ENCODE data around the gene ST8SIA4. TPM values are rescaled to one million over a fixed set of nuclear protein-coding genes. Genes with fewer than 3 reads are reported as not detected.

ST8SIA4 gene
- total RNA-seq, 3 donors from 2014 or later = 27.2 to 38.4 (median 36.9) TPM

DNA sequence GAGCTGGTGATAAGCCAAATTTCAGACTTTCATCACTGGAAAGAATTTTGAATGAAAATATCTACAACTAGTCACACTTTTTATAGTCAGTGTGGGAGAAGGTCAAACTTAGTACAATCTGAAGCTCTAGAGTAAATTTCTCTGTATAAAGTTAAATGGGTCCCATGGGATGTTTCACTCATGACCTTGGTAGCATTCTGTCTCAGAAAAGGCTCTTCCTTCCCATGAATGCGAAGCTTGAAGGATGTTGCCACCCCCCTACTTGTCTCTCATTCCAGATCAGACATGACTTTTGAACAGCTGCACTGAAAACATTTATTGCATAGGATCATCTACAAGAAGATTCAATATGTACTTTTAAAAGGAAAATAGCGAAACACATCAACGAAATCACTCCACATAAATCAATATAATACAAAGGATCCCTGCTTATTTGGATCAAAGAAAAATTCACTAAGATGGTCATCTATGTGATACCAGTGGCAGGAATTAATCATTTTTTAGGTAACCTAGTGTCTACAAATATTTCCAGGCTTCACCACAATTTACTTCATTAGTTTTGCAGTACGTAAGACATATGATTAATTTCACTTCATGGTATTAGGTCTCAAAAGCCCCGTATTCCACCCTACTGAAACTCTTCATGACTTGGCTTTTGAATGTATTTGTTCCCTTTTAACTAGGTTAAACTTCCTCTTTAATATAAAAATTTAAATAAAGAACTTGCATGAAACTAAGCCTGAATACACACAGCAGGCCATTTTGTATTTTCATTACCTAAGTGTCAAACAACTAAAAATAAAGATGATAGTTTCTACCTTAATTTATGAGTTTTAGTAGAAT is 4.4 kb downstream of the ST8SIA4 start:
- H3K27me3 Mint-ChIP-seq (ENCODE audit: low read depth) = no peaks in the 10 kb centered on the region
- ATAC-seq (no peak), DNase-seq (no peak)
- peaks cover 54% of the 10 kb centered on the region for H3K4me1 Mint-ChIP-seq (ENCODE audit: low read depth)
- H3K4me3 Mint-ChIP-seq = peak overlapping the region; percentile 98
- H3K9me3 Mint-ChIP-seq = no peaks in the 10 kb centered on the region
- H3K36me3 Mint-ChIP-seq (ENCODE audit: insufficient read depth) = peaks cover 37% of the 10 kb centered on the region

DNA sequence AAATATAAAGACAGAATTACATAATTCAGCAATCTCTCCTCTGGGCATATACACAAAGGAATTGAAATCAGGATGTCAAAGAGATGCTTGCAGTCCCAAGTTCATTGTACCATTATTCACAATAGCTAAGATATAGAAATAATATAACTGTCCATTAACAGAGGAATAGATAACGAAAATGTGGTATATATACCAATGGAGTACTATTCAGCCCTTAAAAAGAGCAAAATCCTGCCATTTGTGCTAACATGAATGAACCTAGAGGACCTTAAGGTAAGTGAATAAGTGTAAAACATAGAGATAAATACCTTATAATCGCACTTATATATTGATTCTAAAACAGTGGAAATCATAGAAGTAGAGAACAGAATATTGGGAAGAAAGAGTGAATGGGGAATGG is 7.0 kb downstream of the ST8SIA4 start:
- Mint-ChIP-seq H3K9me3 (no peaks in the 10 kb centered on the region), H3K27me3 (ENCODE audit: low read depth) (no peaks in the 10 kb centered on the region), H3K4me3 (no peak overlapping the region), H3K4me1 (ENCODE audit: low read depth) (peaks cover 65% of the 10 kb centered on the region), H3K36me3 (ENCODE audit: insufficient read depth) (peaks cover 37% of the 10 kb centered on the region)
- no peak for DNase-seq
- ATAC-seq = no peak

DNA sequence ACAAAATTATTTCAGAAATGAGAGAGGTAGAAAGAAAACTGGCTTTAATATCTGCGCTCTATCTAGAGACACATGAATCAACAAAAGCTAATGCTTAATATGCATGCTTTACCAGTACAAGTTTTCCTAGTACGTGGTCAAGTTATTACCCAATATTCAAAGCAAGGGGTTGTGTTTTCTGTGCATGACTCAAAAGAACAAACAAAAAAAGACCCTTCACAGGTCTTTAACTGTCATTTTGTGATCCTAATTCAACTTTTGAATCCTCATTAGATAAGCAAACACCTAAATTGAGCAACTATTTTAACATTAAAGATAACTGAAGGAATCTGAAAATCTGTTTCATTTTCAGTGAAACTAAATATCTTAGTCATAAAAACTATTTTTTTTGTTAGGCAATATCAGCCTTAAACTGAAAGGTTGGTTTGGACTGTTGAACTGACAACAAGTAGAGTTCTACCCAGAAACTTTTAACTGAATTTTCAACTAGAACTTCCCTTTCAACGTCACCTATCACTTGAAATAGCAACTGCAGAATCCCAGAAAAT is 12.5 kb downstream of the ST8SIA4 start:
- H3K36me3 Mint-ChIP-seq (ENCODE audit: insufficient read depth) = peaks cover 23% of the 10 kb centered on the region
- DNase-seq (no peak), ATAC-seq (peak; percentile 70 to 71)
- no peaks in the 10 kb centered on the region for H3K27me3 Mint-ChIP-seq (ENCODE audit: low read depth)
- H3K9me3 Mint-ChIP-seq = no peaks in the 10 kb centered on the region
- peak overlapping the region; percentile 65 for H3K4me3 Mint-ChIP-seq
- H3K4me1 Mint-ChIP-seq (ENCODE audit: low read depth) = peaks cover 68% of the 10 kb centered on the region

DNA sequence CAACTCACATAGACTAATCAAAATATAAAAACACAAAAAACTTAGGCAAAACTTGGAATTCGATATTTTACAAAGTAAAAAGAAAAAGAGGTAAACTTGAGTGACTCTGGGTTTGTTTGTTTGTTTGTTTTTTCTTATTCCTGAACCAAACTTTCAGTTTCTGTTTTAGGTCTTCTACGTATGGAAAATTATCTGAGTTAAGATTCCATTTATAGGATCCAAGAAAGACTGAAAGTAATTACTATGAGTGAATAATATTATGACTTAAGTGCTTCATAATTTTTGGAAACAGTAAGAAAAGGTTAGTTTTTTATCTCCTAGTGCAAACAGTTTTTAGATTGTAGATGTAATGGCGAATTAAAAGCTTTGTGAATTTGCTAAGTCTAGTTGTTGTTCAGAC is 13.2 kb downstream of the ST8SIA4 start:
- no peaks in the 10 kb centered on the region for H3K27me3 Mint-ChIP-seq (ENCODE audit: low read depth)
- H3K36me3 Mint-ChIP-seq (ENCODE audit: insufficient read depth) = peaks cover 20% of the 10 kb centered on the region
- H3K4me3 Mint-ChIP-seq = peak overlapping the region; percentile 65
- DNase-seq (no peak), ATAC-seq (no peak)
- peaks cover 65% of the 10 kb centered on the region for H3K4me1 Mint-ChIP-seq (ENCODE audit: low read depth)
- H3K9me3 Mint-ChIP-seq = no peaks in the 10 kb centered on the region

DNA sequence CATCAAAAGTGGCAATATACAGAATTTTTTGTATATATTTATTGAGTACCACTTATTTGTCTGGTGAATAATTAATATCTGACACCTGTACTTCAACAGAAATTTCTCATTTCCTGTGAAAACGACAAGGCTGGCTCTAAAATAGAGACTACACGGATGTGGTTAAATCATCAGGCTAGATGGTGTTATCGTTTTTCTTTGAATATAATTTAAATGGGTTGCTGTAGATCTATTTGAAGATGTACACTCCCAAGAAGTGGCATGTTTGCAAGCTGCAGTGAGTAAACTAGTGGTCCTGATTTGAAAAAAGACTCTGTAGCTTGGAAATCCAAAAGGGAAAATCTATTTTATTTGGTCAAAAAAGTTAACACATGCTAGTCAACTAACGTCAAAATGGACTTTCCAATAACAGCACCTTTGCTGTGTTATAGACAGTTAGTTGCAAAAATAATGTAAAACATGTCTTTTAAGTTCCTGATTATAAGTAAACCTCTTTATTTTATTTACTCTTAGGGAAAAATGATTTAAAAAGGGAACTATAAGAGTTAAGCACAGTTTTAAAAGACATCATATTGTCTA is 13.8 kb downstream of the ST8SIA4 start:
- no peaks in the 10 kb centered on the region for H3K9me3 Mint-ChIP-seq
- ATAC-seq (peak; percentile 58 to 69), DNase-seq (no peak)
- peaks cover 19% of the 10 kb centered on the region for H3K36me3 Mint-ChIP-seq (ENCODE audit: insufficient read depth)
- peak overlapping the region; percentile 62 for H3K4me3 Mint-ChIP-seq
- peaks cover 64% of the 10 kb centered on the region for H3K4me1 Mint-ChIP-seq (ENCODE audit: low read depth)
- H3K27me3 Mint-ChIP-seq (ENCODE audit: low read depth) = no peaks in the 10 kb centered on the region

DNA sequence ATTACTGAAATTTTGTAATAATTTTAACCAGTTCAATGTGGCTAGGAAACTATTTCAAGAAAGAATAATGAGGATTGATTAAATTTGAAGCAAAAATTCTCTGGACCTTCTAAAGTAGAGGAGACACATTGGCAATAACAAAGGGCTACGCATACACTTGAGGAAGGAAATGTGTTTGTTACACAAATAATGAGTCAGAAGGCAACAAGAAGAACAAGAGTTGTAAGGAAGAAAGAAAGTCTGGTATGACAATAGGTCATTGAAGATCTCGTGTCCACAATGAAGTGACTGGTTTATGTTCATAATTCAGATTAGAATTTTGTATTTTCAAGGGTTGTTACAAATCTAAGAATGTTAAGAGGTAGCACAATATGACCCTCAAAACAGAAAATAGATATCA is 25.8 kb downstream of the ST8SIA4 start:
- peaks cover 3% of the 10 kb centered on the region for H3K9me3 Mint-ChIP-seq
- ATAC-seq (no peak), DNase-seq (no peak)
- peaks cover 44% of the 10 kb centered on the region for H3K4me1 Mint-ChIP-seq (ENCODE audit: low read depth)
- H3K36me3 Mint-ChIP-seq (ENCODE audit: insufficient read depth) = peaks cover 46% of the 10 kb centered on the region
- H3K27me3 Mint-ChIP-seq (ENCODE audit: low read depth) = no peaks in the 10 kb centered on the region
- H3K4me3 Mint-ChIP-seq = no peak overlapping the region

DNA sequence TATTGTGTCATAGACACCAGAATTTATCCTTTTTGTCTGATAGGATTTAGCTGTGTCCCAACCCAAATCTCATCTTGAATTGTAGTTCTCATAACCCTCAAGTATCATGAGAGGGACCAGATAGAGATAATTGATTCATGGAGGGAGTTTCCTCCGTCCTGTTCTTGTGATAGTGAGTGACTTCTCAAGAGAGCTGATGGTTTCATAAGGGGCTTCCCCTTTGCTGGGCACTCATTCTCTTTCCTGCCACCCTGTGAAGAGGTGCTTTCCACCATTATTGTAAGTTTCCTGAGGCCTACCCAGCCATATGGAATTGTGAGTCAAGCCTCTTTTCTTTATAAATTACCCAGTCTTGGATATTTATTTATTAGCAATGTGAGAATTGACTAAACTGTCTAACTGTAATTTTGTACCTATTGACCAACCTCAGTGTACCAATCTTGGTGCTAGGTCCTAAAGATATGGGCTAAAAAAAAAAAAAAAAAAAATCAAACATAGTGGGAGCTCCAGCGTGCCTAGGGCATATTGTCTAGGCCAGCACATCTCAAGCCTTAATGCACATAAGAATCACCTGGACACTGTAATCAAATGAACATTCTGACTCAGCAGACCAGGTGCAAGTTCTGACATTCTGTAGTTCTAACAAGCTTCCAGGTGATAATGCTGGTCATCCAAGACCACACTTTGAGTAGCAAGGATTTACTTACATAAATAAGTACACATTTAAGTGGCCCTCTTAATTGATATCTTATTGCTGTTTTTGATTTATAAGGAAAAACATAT is 30.5 kb downstream of the ST8SIA4 start:
- peaks cover 39% of the 10 kb centered on the region for H3K36me3 Mint-ChIP-seq (ENCODE audit: insufficient read depth)
- DNase-seq = no peak
- peaks cover 3% of the 10 kb centered on the region for H3K9me3 Mint-ChIP-seq
- peaks cover 43% of the 10 kb centered on the region for H3K4me1 Mint-ChIP-seq (ENCODE audit: low read depth)
- ATAC-seq = peak; percentile 96 to 97
- H3K27me3 Mint-ChIP-seq (ENCODE audit: low read depth) = no peaks in the 10 kb centered on the region
- no peak overlapping the region for H3K4me3 Mint-ChIP-seq

DNA sequence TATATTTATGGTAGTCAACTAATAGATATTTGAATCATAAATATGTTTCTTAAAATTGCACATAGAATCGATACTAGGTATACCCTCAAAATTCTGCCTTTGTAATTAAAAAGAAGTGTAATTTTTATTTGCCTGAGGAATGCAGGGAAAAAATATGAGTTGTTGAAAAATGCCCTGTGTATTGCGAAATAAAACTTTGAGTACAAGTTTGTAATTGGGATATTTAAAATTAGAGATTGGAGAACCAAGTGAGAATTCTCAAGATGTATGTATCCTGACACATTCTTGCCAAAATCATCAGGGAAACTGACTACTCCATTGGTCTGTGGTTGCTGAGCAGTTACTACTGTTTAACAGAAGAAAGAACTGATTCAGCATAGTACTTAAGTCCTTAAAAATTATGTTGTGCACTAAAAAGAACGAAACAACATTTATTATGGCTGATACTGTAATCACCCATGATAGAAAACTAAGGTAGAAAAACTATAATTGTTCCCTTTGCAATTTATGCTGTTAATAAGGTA is 36.0 kb downstream of the ST8SIA4 start:
- Mint-ChIP-seq H3K9me3 (peaks cover 3% of the 10 kb centered on the region), H3K27me3 (ENCODE audit: low read depth) (no peaks in the 10 kb centered on the region), H3K4me3 (no peak overlapping the region), H3K36me3 (ENCODE audit: insufficient read depth) (peaks cover 36% of the 10 kb centered on the region), H3K4me1 (ENCODE audit: low read depth) (peaks cover 41% of the 10 kb centered on the region)
- ATAC-seq (no peak), DNase-seq (no peak)

DNA sequence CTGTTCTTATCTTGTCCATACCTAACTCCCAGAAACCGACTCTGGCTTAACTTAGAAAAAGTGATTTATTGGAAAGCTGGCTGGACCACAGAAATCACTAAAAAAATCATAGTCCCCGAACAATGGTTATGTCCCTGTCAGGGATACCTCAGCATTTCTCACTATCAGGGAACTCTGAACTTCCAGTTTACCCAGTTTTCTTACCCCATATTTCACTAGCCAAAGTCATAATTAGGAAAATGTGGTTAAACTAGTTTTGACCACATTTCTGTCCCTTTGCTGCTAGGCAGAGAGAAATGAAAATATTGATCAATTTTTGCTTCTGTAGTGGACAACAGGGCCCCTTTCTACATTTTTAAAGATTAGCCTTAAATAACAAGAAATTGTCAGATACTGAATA is 38.2 kb downstream of the ST8SIA4 start:
- Mint-ChIP-seq H3K9me3 (peaks cover 3% of the 10 kb centered on the region), H3K4me3 (no peak overlapping the region), H3K36me3 (ENCODE audit: insufficient read depth) (peaks cover 32% of the 10 kb centered on the region), H3K27me3 (ENCODE audit: low read depth) (no peaks in the 10 kb centered on the region), H3K4me1 (ENCODE audit: low read depth) (peaks cover 54% of the 10 kb centered on the region)
- DNase-seq (no peak), ATAC-seq (no peak)

DNA sequence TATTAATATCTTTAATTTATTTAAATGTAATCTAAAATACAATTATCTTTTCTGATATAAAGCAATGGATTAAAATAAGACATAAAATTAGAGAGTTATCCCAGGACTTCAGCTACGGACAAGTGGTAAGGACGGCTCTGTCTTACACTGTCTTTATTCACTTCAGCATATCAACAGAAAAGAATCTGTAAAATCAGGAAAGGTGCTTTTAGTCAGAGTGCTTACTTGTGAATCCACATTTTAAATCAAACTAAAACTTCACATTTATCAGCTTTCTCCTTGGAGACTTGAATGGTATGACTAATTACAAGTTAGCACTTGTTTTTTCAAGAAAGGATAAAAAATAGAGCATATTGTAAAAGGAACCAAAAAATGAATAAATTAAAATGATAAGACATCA is 39.3 kb downstream of the ST8SIA4 start:
- DNase-seq (no peak), ATAC-seq (peak in 1 of 2 donors; percentile 25)
- Mint-ChIP-seq H3K9me3 (peaks cover 3% of the 10 kb centered on the region), H3K4me3 (no peak overlapping the region), H3K4me1 (ENCODE audit: low read depth) (peaks cover 59% of the 10 kb centered on the region), H3K27me3 (ENCODE audit: low read depth) (no peaks in the 10 kb centered on the region), H3K36me3 (ENCODE audit: insufficient read depth) (peaks cover 31% of the 10 kb centered on the region)

DNA sequence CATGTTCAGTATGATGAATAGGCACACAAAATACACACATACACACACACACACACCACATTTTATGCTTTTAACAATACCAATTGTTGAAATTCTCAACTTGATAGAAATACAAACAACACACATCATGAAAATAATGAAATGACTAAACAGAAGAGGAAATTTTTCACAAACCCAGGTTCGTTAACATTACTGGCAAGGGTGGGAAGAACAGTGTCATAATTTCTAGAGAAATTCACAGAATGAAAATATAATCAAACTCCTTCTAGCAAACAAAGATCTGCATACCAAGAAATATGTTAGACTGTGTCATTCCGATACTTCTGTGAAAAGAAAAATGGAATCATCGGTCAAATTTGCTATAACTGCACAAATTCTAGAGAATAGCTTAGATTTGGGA is 41.9 kb downstream of the ST8SIA4 start:
- H3K4me3 Mint-ChIP-seq = no peak overlapping the region
- ATAC-seq = peak; percentile 72 to 73
- peaks cover 34% of the 10 kb centered on the region for H3K36me3 Mint-ChIP-seq (ENCODE audit: insufficient read depth)
- no peaks in the 10 kb centered on the region for H3K27me3 Mint-ChIP-seq (ENCODE audit: low read depth)
- H3K4me1 Mint-ChIP-seq (ENCODE audit: low read depth) = peaks cover 56% of the 10 kb centered on the region
- no peak for DNase-seq
- peaks cover 3% of the 10 kb centered on the region for H3K9me3 Mint-ChIP-seq

DNA sequence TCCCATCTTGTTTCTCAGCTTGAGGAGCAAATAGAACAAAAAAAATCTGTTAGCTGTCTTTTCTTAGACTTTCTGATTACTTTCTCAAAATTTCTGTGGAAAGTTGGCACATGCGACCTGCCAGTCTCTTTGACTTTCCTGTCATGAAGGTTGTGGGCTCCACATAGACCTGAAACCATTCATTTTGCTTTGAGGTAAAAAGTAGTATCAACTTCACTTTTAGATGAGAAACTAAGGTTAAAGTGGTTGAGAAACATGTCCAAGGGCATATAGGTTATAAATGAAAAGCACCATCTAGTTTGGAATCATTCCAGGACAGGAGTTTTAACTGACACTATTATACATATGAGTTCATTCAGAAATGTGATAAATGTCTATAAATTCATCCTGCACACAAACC is 42.7 kb downstream of the ST8SIA4 start:
- Mint-ChIP-seq H3K9me3 (peaks cover 2% of the 10 kb centered on the region), H3K4me1 (ENCODE audit: low read depth) (peaks cover 53% of the 10 kb centered on the region), H3K36me3 (ENCODE audit: insufficient read depth) (peaks cover 32% of the 10 kb centered on the region), H3K27me3 (ENCODE audit: low read depth) (no peaks in the 10 kb centered on the region), H3K4me3 (no peak overlapping the region)
- ATAC-seq (peak; percentile 59), DNase-seq (no peak)

DNA sequence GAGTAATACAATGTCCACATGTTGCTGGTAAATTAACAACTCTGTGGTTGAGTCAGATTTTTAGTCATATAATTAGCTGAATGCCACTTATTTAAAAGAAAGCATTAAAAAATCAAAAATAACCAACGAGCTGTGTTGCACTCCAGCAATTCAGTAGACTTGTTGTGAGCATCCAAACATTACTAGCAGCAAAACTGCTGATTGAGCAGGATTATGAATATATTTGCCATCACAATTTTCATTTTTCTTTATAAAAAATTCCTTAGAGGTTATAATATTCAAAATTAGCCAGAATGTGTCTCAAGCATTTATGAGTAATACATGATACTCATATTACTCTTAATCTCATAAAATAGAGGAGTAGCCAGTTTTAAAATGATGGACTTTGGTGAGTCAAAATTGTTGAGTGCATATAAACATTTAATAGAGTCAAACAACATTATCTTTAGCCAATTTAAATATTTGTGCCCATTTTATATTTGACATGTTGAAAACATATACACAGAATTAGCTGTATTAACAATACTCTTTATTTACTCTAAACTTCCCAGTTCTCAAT is 44.0 kb downstream of the ST8SIA4 start:
- Mint-ChIP-seq H3K4me1 (ENCODE audit: low read depth) (peaks cover 57% of the 10 kb centered on the region), H3K36me3 (ENCODE audit: insufficient read depth) (peaks cover 32% of the 10 kb centered on the region), H3K9me3 (no peaks in the 10 kb centered on the region), H3K27me3 (ENCODE audit: low read depth) (no peaks in the 10 kb centered on the region), H3K4me3 (no peak overlapping the region)
- ATAC-seq = no peak
- DNase-seq = no peak

DNA sequence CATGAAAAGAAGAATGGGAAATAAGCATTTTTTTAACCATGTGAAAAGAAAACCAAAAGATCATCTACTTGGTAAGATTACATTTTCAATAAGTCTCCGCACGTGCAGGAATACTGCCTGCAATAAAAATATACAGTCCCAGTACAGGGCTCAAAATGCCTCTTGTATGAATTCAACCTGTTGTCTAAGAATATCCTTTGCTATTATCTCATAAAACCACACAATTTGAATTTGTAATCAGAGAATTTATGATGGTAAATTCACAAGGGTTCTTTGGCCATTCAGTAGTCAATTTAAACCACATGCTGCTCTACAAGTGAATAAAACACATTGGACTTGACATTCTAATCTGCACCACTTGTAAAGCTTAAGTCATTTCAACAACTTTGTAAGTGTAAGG is 46.6 kb downstream of the ST8SIA4 start:
- Mint-ChIP-seq H3K36me3 (ENCODE audit: insufficient read depth) (peaks cover 34% of the 10 kb centered on the region), H3K4me1 (ENCODE audit: low read depth) (peaks cover 59% of the 10 kb centered on the region), H3K27me3 (ENCODE audit: low read depth) (no peaks in the 10 kb centered on the region), H3K9me3 (no peaks in the 10 kb centered on the region), H3K4me3 (no peak overlapping the region)
- no peak for ATAC-seq
- no peak for DNase-seq
